ENCODE results near the gene RNF207.
A peak's percentile ranks its signal among the peaks of the same experiment; 100 is the strongest.

RNF207 gene

GRCh38 chr1:6205849-6206519 is at the start of gene RNF207:
TSS of gene RNF207 (plus strand) at chr1:6206119. CDS start at chr1:6206536, 417 bp downstream.
- DNase-seq = peak; percentile 32

GRCh38 chr1:6157132-6157527 is 48.8 kb upstream of the RNF207 start:
- DNase-seq = no peak

GRCh38 chr1:6157528-6158174 is 48.3 kb upstream of the RNF207 start:
- DNase-seq = no peak

GRCh38 chr1:6158181-6158580 is 47.7 kb upstream of the RNF207 start:
- no peak for DNase-seq

- no peak for DNase-seq
Observed at GRCh38 chr1:6162341-6162740, 43.6 kb upstream of the RNF207 start.

- DNase-seq = no peak
Observed at GRCh38 chr1:6162773-6163172, 43.1 kb upstream of the RNF207 start.

GRCh38 chr1:6163191-6163972 is 42.5 kb upstream of the RNF207 start:
- no peak for DNase-seq

- no peak for DNase-seq
Observed at GRCh38 chr1:6163973-6164617, 41.8 kb upstream of the RNF207 start.

- DNase-seq = no peak
Observed at GRCh38 chr1:6165027-6165426, 40.9 kb upstream of the RNF207 start.

- DNase-seq = no peak
Observed at GRCh38 chr1:6165441-6165985, 40.4 kb upstream of the RNF207 start.

- no peak for DNase-seq
Observed at GRCh38 chr1:6166221-6166620, 39.7 kb upstream of the RNF207 start.

- DNase-seq = no peak
Observed at GRCh38 chr1:6166655-6167390, 39.1 kb upstream of the RNF207 start.

- no peak for DNase-seq
Observed at GRCh38 chr1:6167391-6168303, 38.3 kb upstream of the RNF207 start.

GRCh38 chr1:6168947-6169586 is 36.9 kb upstream of the RNF207 start:
- no peak for DNase-seq

- no peak for DNase-seq
Observed at GRCh38 chr1:6170116-6170741, 35.7 kb upstream of the RNF207 start.

- DNase-seq = no peak
Observed at GRCh38 chr1:6170742-6171201, 35.1 kb upstream of the RNF207 start.

- no peak for DNase-seq
Observed at GRCh38 chr1:6171548-6172124, 34.3 kb upstream of the RNF207 start.

GRCh38 chr1:6172549-6172948 is 33.4 kb upstream of the RNF207 start:
- no peak for DNase-seq

- DNase-seq = no peak
Observed at GRCh38 chr1:6174621-6175410, 31.1 kb upstream of the RNF207 start.
